HG02840 (cell line): ENCODE measurements around the gene EML6.

Source experiments
- ATAC-seq: cut with Tn5 transposase; IDR thresholded peaks from one replicate; pipeline ENCODE4 v1.9.1; 2021; ENCODE audit warnings: mild to moderate bottlenecking, moderate library complexity, moderate number of reproducible peaks; ENCODE audit not compliant: unreplicated experiment, low FRiP score

The EML6 gene

GRCh38 chr2:54936766-54937165, 213.3 kb downstream of the EML6 start:
- no peak for ATAC-seq

GRCh38 chr2:54939446-54940118, 216.1 kb downstream of the EML6 start:
- no peak for ATAC-seq

GRCh38 chr2:54940723-54941122, 217.3 kb downstream of the EML6 start:
- no peak for ATAC-seq

GRCh38 chr2:54941248-54941984, 218.0 kb downstream of the EML6 start:
- ATAC-seq, result no peak

GRCh38 chr2:54942373-54942772, 218.9 kb downstream of the EML6 start:
- ATAC-seq, result no peak

- ATAC-seq, result no peak
Measured at GRCh38 chr2:54944724-54945326, 221.4 kb downstream of the EML6 start.

GRCh38 chr2:54945391-54946219, 222.1 kb downstream of the EML6 start:
- ATAC-seq, result no peak

- no peak for ATAC-seq
Measured at GRCh38 chr2:54946220-54946805, 222.9 kb downstream of the EML6 start.

GRCh38 chr2:54947136-54947535, 223.7 kb downstream of the EML6 start:
- ATAC-seq, result no peak

GRCh38 chr2:54947646-54948045, 224.2 kb downstream of the EML6 start:
- no peak for ATAC-seq

- ATAC-seq, result no peak
Measured at GRCh38 chr2:54948120-54948519, 224.7 kb downstream of the EML6 start.

- no peak for ATAC-seq
Measured at GRCh38 chr2:54949431-54949830, 226.0 kb downstream of the EML6 start.

GRCh38 chr2:54950811-54951210, 227.3 kb downstream of the EML6 start:
- no peak for ATAC-seq

- no peak for ATAC-seq
Measured at GRCh38 chr2:54952425-54952824, 229.0 kb downstream of the EML6 start.

GRCh38 chr2:54952978-54953456, 229.6 kb downstream of the EML6 start:
- ATAC-seq, result no peak

GRCh38 chr2:54954158-54954557, 230.7 kb downstream of the EML6 start:
- ATAC-seq, result no peak

GRCh38 chr2:54954705-54955357, 231.4 kb downstream of the EML6 start:
- ATAC-seq, result no peak

GRCh38 chr2:54955358-54956110, 232.1 kb downstream of the EML6 start:
- ATAC-seq, result no peak

GRCh38 chr2:54956111-54956627, 232.7 kb downstream of the EML6 start:
- ATAC-seq, result no peak
